Measurements from ENCODE around the gene TTC7B. TPM values are rescaled to one million over a fixed set of nuclear protein-coding genes. Genes with fewer than 3 reads are reported as not detected.

Gene TTC7B
- total and polyA plus RNA-seq, 9 of the 15 experiments (the other 6 are each of a cell fraction or from before 2014, with no cell fraction given): 2.2 to 77.2 (median 36.7) TPM

Other genes starting within 250 kb of the TTC7B start
- gene RPS6KA5, start 244.2 kb upstream of the TTC7B start, total RNA-seq (2014; rRNA removed): 4.9 and 5.1 TPM in 2 replicates
- 3.9 and 5.0 TPM in 2 replicates for gene RPS6KA5, start 244.2 kb upstream of the TTC7B start, total RNA-seq (2014; rRNA removed; fragmentation: Illumina TruSeq; extraction: Trizol)
- gene RPS6KA5, start 244.2 kb upstream of the TTC7B start, total RNA-seq (2015; rRNA removed; fragmentation: Illumina TruSeq; extraction: Trizol): 4.4 and 5.5 TPM in 2 replicates
- gene RPS6KA5, start 244.2 kb upstream of the TTC7B start, total RNA-seq (2021): 6.4 and 7.7 TPM in 2 replicates
- gene RPS6KA5, start 244.2 kb upstream of the TTC7B start, polyA plus RNA-seq (2011; rRNA removed): 3.5 and 4.9 TPM in 2 replicates
- gene RPS6KA5, start 244.2 kb upstream of the TTC7B start, polyA plus RNA-seq (2014; fragmentation: Illumina TruSeq; extraction: Trizol): 3.5 and 3.9 TPM in 2 replicates
- gene RPS6KA5, start 244.2 kb upstream of the TTC7B start, polyA plus RNA-seq (2014; fragmentation: Nextera tagmentation; extraction: Ambion mirVana): under 1 TPM; 0.88 to 0.96 TPM
- 4.5 and 4.7 TPM in 2 replicates for gene RPS6KA5, start 244.2 kb upstream of the TTC7B start, polyA plus RNA-seq (2014; rRNA removed)

All from K562 (cell line).